OCI-LY7 (cell line): ENCODE results near the gene RNF130.

Source experiments
- EZH2phosphoT487 ChIP-seq: fragments of 200-600 bp; sonication (generic); IDR thresholded peaks from 2 replicates; pipeline ENCODE4 v1.6.1; 2018; ENCODE audit warnings: low read depth, borderline replicate concordance, mild to moderate bottlenecking, mixed run types, antibody characterized with exemption, low read length, moderate library complexity, mixed read lengths
- TF ChIP-seq, protein P1 (sequence below): fragments of 200-600 bp; sonication (generic); conservative IDR thresholded peaks from 2 replicates; pipeline ENCODE4 v1.5.1; 2014; ENCODE audit warnings: mild to moderate bottlenecking, antibody characterized with exemption, low read length, moderate library complexity, mixed read lengths

DNA sequence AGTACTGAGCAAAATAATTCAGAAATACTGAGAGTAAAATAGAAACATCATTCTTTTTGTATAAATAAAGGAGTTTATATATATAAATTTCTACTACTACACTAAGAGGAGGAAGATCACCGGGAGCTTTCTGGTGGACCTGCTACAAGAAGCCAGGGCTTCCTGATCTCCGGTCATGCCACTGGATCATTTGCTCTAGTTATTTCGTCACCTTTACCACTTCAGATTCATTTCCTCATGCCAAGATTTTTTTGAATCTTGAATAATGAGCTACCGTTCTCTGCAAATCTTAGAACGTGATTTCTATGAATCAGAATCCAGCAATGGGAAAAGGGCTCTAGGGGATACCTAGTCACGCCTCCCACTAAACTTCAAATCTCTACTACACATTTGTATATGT, 111.9 kb downstream of the RNF130 start:
- no peak for TF ChIP-seq EZH2phosphoT487
- TF ChIP-seq, protein P1, sequence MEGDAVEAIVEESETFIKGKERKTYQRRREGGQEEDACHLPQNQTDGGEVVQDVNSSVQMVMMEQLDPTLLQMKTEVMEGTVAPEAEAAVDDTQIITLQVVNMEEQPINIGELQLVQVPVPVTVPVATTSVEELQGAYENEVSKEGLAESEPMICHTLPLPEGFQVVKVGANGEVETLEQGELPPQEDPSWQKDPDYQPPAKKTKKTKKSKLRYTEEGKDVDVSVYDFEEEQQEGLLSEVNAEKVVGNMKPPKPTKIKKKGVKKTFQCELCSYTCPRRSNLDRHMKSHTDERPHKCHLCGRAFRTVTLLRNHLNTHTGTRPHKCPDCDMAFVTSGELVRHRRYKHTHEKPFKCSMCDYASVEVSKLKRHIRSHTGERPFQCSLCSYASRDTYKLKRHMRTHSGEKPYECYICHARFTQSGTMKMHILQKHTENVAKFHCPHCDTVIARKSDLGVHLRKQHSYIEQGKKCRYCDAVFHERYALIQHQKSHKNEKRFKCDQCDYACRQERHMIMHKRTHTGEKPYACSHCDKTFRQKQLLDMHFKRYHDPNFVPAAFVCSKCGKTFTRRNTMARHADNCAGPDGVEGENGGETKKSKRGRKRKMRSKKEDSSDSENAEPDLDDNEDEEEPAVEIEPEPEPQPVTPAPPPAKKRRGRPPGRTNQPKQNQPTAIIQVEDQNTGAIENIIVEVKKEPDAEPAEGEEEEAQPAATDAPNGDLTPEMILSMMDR, result no peak
